H9 (cell line): ENCODE results near the gene CD79B. TPM values are rescaled to one million over a fixed set of nuclear protein-coding genes. Genes with fewer than 3 reads are reported as not detected.

Source experiments
- DNase-seq: peaks from one replicate; pipeline ENCODE4 v3.0.0-alpha.2; 2017
- H2AFZ ChIP-seq: one replicate; pipeline ENCODE4 v1.6.1; 2013; ENCODE audit warnings: mild to moderate bottlenecking, low read length, control low read depth, moderate library complexity
- H2AK5ac ChIP-seq: 2 replicates; pipeline ENCODE4 v1.6.1; 2013; ENCODE audit warnings: low read length, control low read depth, mixed read lengths; ENCODE audit not compliant: insufficient read length
- H2BK120ac ChIP-seq: one replicate; pipeline ENCODE4 v1.6.1; 2013; ENCODE audit warnings: low read depth, mild to moderate bottlenecking, low read length, control low read depth, inconsistent platforms; ENCODE audit not compliant: poor library complexity, severe bottlenecking
- H2BK12ac ChIP-seq: 2 replicates; pipeline ENCODE4 v1.6.1; 2013; ENCODE audit warnings: low read length, control low read depth, mixed read lengths, low read depth; ENCODE audit not compliant: insufficient read length
- H2BK15ac ChIP-seq: 2 replicates; pipeline ENCODE4 v1.6.1; 2013; ENCODE audit warnings: low read depth, low read length, control low read depth
- H2BK20ac ChIP-seq: one replicate; pipeline ENCODE4 v1.6.1; 2013; ENCODE audit warnings: low read depth, mild to moderate bottlenecking, low read length, control low read depth, inconsistent platforms; ENCODE audit not compliant: poor library complexity, severe bottlenecking
- H2BK5ac ChIP-seq: 2 replicates; pipeline ENCODE4 v1.6.1; 2013; ENCODE audit warnings: low read length, control low read depth, mixed read lengths; ENCODE audit not compliant: insufficient read length
- H3K14ac ChIP-seq: 2 replicates; pipeline ENCODE4 v1.6.1; 2013; ENCODE audit warnings: low read length, control low read depth; ENCODE audit not compliant: insufficient read depth
- H3K18ac ChIP-seq: 2 replicates; pipeline ENCODE4 v1.6.1; 2013; ENCODE audit warnings: low read depth, mild to moderate bottlenecking, mixed read lengths, low read length, control low read depth; ENCODE audit not compliant: insufficient read length
- H3K23ac ChIP-seq: 2 replicates; pipeline ENCODE4 v1.6.1; 2013; ENCODE audit warnings: low read length, control low read depth, mixed read lengths, low read depth; ENCODE audit not compliant: insufficient read length
- H3K23me2 ChIP-seq: 2 replicates; pipeline ENCODE4 v1.6.1; 2013; ENCODE audit warnings: low read depth, mild to moderate bottlenecking, mixed read lengths, low read length, control low read depth; ENCODE audit not compliant: insufficient read length, poor library complexity, severe bottlenecking
- H3K27ac ChIP-seq: 2 replicates; pipeline ENCODE4 v1.5.1; 2013; ENCODE audit warnings: low read length, control low read depth, mixed read lengths, low read depth; ENCODE audit not compliant: insufficient read length
- H3K27me3 ChIP-seq: 2 replicates; pipeline ENCODE4 v1.6.1; 2013; ENCODE audit warnings: low read length, control low read depth, inconsistent platforms; ENCODE audit not compliant: insufficient read depth
- H3K4ac ChIP-seq: 2 replicates; pipeline ENCODE4 v1.6.1; 2013; ENCODE audit warnings: low read depth, mild to moderate bottlenecking, control low read depth, inconsistent platforms, low read length, moderate library complexity
- H3K4me1 ChIP-seq: 2 replicates; pipeline ENCODE4 v1.6.1; 2013; ENCODE audit warnings: low read length, control low read depth, inconsistent platforms; ENCODE audit not compliant: insufficient read depth
- H3K4me2 ChIP-seq: 2 replicates; pipeline ENCODE4 v1.6.1; 2013; ENCODE audit warnings: low read length, control low read depth, mixed read lengths; ENCODE audit not compliant: insufficient read length, insufficient read depth
- H3K56ac ChIP-seq: 2 replicates; pipeline ENCODE4 v1.6.1; 2013; ENCODE audit warnings: low read depth, mild to moderate bottlenecking, mixed read lengths, low read length, control low read depth; ENCODE audit not compliant: insufficient read length
- H3K79me1 ChIP-seq: 2 replicates; pipeline ENCODE4 v1.6.1; 2013; ENCODE audit warnings: low read depth, mild to moderate bottlenecking, moderate library complexity, low read length, control low read depth, inconsistent platforms; ENCODE audit not compliant: insufficient read depth, poor library complexity, severe bottlenecking
- H3K79me2 ChIP-seq: 2 replicates; pipeline ENCODE4 v1.6.1; 2013; ENCODE audit warnings: low read length, control low read depth, inconsistent platforms; ENCODE audit not compliant: insufficient read depth
- H3K9ac ChIP-seq: 2 replicates; pipeline ENCODE4 v1.6.1; 2013; ENCODE audit warnings: low read length, control low read depth, mixed read lengths; ENCODE audit not compliant: insufficient read length; ENCODE audit errors: extremely low read depth
- H3K9me3 ChIP-seq: one replicate; pipeline ENCODE4 v1.6.1; 2013; ENCODE audit warnings: low read depth, low read length, inconsistent platforms; ENCODE audit not compliant: control insufficient read depth
- H3T11ph ChIP-seq: one replicate; pipeline ENCODE4 v1.6.1; 2013; ENCODE audit warnings: mild to moderate bottlenecking, low read length, control low read depth, inconsistent platforms
- H4K20me1 ChIP-seq: one replicate; pipeline ENCODE4 v1.6.1; 2013; ENCODE audit not compliant: control insufficient read depth, insufficient read length, insufficient read depth
- H4K5ac ChIP-seq: 2 replicates; pipeline ENCODE4 v1.6.1; 2013; ENCODE audit warnings: low read depth, mild to moderate bottlenecking, mixed read lengths, low read length, control low read depth; ENCODE audit not compliant: insufficient read length
- H4K8ac ChIP-seq: replicated peaks from 2 replicates; pipeline ENCODE4 v1.6.1; 2013; ENCODE audit warnings: low read length, control low read depth, mixed read lengths, low read depth; ENCODE audit not compliant: insufficient read length
- H4K91ac ChIP-seq: 2 replicates; pipeline ENCODE4 v1.6.1; 2013; ENCODE audit warnings: low read depth, mild to moderate bottlenecking, moderate library complexity, mixed read lengths, low read length, control low read depth; ENCODE audit not compliant: insufficient read length
- H3K27ac Mint-ChIP-seq, 3 experiments: 2 replicates in 2 of 3; 3 replicates in 1 of 3; pipeline ENCODE4 v1.8.0; 2020 to 2021; ENCODE audit warnings: mixed read lengths in 3 of 3, mild to moderate bottlenecking in 1 of 3, moderate library complexity in 1 of 3
- H3K27me3 Mint-ChIP-seq: 2 replicates; pipeline ENCODE4 v1.8.0; 2021; ENCODE audit warnings: low read depth, mild to moderate bottlenecking, moderate library complexity, mixed read lengths
- H3K36me3 Mint-ChIP-seq, 3 experiments: 2 replicates in 2 of 3; 3 replicates in 1 of 3; pipeline ENCODE4 v1.8.0; 2020 to 2021; ENCODE audit warnings: low read depth in 3 of 3, mixed read lengths in 3 of 3; ENCODE audit not compliant: insufficient read depth in 1 of 3
- H3K4me1 Mint-ChIP-seq, 2 experiments: 2 replicates each; pipeline ENCODE4 v1.8.0; 2020; ENCODE audit warnings: mixed read lengths in 2 of 2
- H3K4me3 Mint-ChIP-seq, 2 experiments: 2 replicates in 1 of 2; 3 replicates in 1 of 2; pipeline ENCODE4 v1.8.0; 2020 to 2021; ENCODE audit warnings: mild to moderate bottlenecking in 2 of 2, mixed read lengths in 2 of 2, moderate library complexity in 1 of 2
- H3K9me3 Mint-ChIP-seq, 2 experiments: 2 replicates in 1 of 2; 3 replicates in 1 of 2; pipeline ENCODE4 v1.8.0; 2020; ENCODE audit warnings: mild to moderate bottlenecking in 2 of 2, mixed read lengths in 2 of 2, moderate library complexity in 1 of 2
- CTCF ChIP-seq: fragments of 200-600 bp; sonication (generic); conservative IDR thresholded peaks from 3 replicates; pipeline ENCODE4 v1.8.0; 2021; ENCODE audit warnings: antibody characterized with exemption, mild to moderate bottlenecking
- WGBS: extraction: QIAGEN DNeasy Blood & Tissue Kit; methylation state at CpG from one replicate; pipeline ENCODE4 v1.1.7; 2013; ENCODE audit warnings: missing lambda C conversion rate, low lambda C conversion rate, mixed read lengths; ENCODE audit not compliant: insufficient read length; ENCODE audit errors: extremely low coverage; 5-methylcytosine and 5-hydroxymethylcytosine counted together
- total RNA-seq: library from RNA; stranded (reverse); gene quantifications from 2 replicates; pipeline ENCODE4 v1.2.1, GENCODE V29; 2021

CD79B gene
- total RNA-seq, 1 experiment from 2014 or later, result 0.96 TPM

DNA sequence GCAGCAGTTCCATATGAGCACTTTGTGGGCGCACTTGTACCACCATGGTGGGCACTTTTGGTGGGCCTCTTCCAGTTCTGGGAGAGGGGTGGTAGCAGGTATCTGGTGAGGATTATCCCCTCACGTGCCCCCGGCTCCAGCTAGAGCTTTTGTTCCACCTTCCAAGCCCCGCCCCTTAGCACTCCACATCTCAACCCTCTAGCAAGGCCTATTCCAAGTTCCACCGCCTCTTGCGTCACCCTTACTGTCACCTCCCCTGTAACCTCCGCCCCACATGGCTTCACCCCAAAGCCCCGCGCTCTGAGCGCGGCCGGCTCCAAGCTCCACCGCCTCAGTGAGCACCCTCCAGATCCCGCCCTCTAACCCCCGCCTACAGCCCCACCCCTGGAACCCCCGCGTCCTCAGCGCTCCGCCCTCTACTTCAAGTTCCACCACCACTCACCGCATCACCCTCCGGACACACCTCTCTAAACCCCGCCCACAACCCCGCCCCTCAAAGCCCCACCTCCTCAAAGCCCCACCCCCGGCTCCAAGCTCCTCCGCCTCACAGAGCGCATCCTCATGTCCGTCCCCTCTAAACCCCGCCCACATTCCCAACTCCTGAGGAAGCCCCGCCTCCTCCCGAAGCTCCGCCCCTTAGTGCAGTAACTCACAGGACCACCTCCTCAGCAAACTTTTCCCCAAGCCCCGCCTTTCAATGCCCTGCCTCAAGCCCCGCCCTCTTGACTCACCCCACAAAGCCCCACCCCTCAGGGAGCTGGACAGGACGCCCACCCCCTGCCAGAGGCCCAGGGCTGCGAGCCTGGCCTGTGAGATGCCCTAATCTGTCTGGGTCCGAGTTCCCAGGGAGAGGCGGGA lies 29.5 kb upstream of the CD79B start:
- Histone ChIP-seq H3K79me1 (no peaks in the 10 kb centered on the region), H3K14ac (0 out of 2 replicates have a peak overlapping the region, but pooled peaks have one; percentile 1), H3K4me1 (no peaks in the 10 kb centered on the region), H3K9ac (peak overlapping the region; percentile 54), H2BK20ac (no peak overlapping the region), H3K23ac (no peak overlapping the region), H2AFZ (no peak overlapping the region), H3K9me3 (no peaks in the 10 kb centered on the region), H3K4me2 (peak overlapping the region; percentile 80), H3K18ac (peak overlapping the region; percentile 59), H3K79me2 (no peaks in the 10 kb centered on the region), H2BK12ac (no peak overlapping the region), H4K91ac (no peak overlapping the region), H3T11ph (no peak overlapping the region), H2AK5ac (no peak overlapping the region), H3K27me3 (no peaks in the 10 kb centered on the region), H4K5ac (no peak overlapping the region), H4K8ac (no peak overlapping the region), H2BK120ac (no peak overlapping the region), H3K23me2 (peaks cover 7% of the 10 kb centered on the region), H2BK5ac (no peak overlapping the region), H2BK15ac (no peak overlapping the region), H3K27ac (no peak overlapping the region), H3K56ac (no peak overlapping the region), H4K20me1 (no peaks in the 10 kb centered on the region), H3K4ac (no peak overlapping the region)
- peak overlapping the region; percentile 77 to 92 (median 79); a peak in 5 of 7 replicates for H3K27ac Mint-ChIP-seq
- H3K4me3 Mint-ChIP-seq, result peak overlapping the region; percentile 73 to 82
- no peaks in the 10 kb centered on the region; a peak in 1 of 5 replicates for H3K9me3 Mint-ChIP-seq
- peak; percentile 100 for DNase-seq
- peaks cover 4% of the 10 kb centered on the region for H3K27me3 Mint-ChIP-seq
- WGBS, result no CpG with 5 or more reads among the region's 37 CpGs
- H3K36me3 Mint-ChIP-seq, result peaks cover 0 to 7% (median 4%) of the 10 kb centered on the region in 3 experiments; a peak in 3 of 7 replicates
- peaks cover 21 to 26% of the 10 kb centered on the region in 2 experiments for H3K4me1 Mint-ChIP-seq
- TF ChIP-seq CTCF, result no peak
